Dendritic cell treated with granulocyte-macrophage colony-stimulating factor and Interleukin-4, amounts not matched to agents 40 ng/mL and 50 ng/mL, for 4 days (primary cell): ENCODE measurements around the gene TACSTD2.
A peak's percentile ranks its signal among the peaks of the same experiment; 100 is the strongest.
"Not testable (repeated sequence)": the region's sequence is repeated elsewhere in the genome, so short reads cannot be mapped to it uniquely, and the experiment has no call there.

ENCODE experiments used
- H3K27ac Mint-ChIP-seq: one replicate; pipeline ENCODE4 v1.8.0; 2022; ENCODE audit warnings: mild to moderate bottlenecking, mixed read lengths
- H3K27me3 Mint-ChIP-seq: one replicate; pipeline ENCODE4 v1.8.0; 2022; ENCODE audit warnings: mild to moderate bottlenecking, mixed read lengths
- H3K36me3 Mint-ChIP-seq: one replicate; pipeline ENCODE4 v1.8.0; 2022; ENCODE audit warnings: low read depth, mixed read lengths
- H3K4me1 Mint-ChIP-seq: one replicate; pipeline ENCODE4 v1.8.0; 2022; ENCODE audit warnings: low read depth, mixed read lengths
- H3K4me3 Mint-ChIP-seq: one replicate; pipeline ENCODE4 v1.8.0; 2022; ENCODE audit warnings: mild to moderate bottlenecking, moderate library complexity, mixed read lengths
- H3K9me3 Mint-ChIP-seq: one replicate; pipeline ENCODE4 v1.8.0; 2022; ENCODE audit warnings: mixed read lengths
- intact Hi-C: fragments of 100-400 bp; cut with micrococcal nuclease; formaldehyde crosslinking; loops from one replicate; pipeline ENCODE4 v1.15.0; 2022

Gene TACSTD2

GRCh38 chr1:58576727-58577653, at the start of gene TACSTD2:
TACSTD2 (minus strand) TSS chr1:58577252; CDS start chr1:58577156, 96 bp downstream.
- Mint-ChIP-seq H3K27ac (peak within 1 kb of the TSS; percentile 60), H3K27me3 (peaks cover 67% of the 10 kb centered on the region)
- intact Hi-C loops = no loop called here

GRCh38 chr1:58626293-58626692, 49.2 kb upstream of the TACSTD2 start:
- no peak overlapping the region for H3K27ac Mint-ChIP-seq
- no peaks in the 10 kb centered on the region for H3K36me3 Mint-ChIP-seq
- H3K4me1 Mint-ChIP-seq = peaks cover 10% of the 10 kb centered on the region
- intact Hi-C loops = no loop called here
- H3K4me3 Mint-ChIP-seq = no peak overlapping the region
- H3K27me3 Mint-ChIP-seq = peaks cover 8% of the 10 kb centered on the region
- H3K9me3 Mint-ChIP-seq = peaks cover 6% of the 10 kb centered on the region

More at GRCh38 chr1:58576727-58577653, at the start of gene TACSTD2:
- H3K4me1 Mint-ChIP-seq = peaks cover 26% of the 10 kb centered on the region
- peak within 1 kb of the TSS; percentile 80 for H3K4me3 Mint-ChIP-seq
- H3K9me3 Mint-ChIP-seq = no peaks in the 10 kb centered on the region
- no peaks in the 10 kb centered on the region for H3K36me3 Mint-ChIP-seq

- not testable (repeated sequence) for H3K9me3 Mint-ChIP-seq, H3K27ac Mint-ChIP-seq, H3K27me3 Mint-ChIP-seq, H3K36me3 Mint-ChIP-seq, H3K4me3 Mint-ChIP-seq
- peaks cover 29% of the 10 kb centered on the region for H3K4me1 Mint-ChIP-seq
- intact Hi-C loops = loop anchor here (5.0 kb wide), 1 partner anchor 61 kb away; no protein-coding TSS in a partner anchor
Observed at GRCh38 chr1:58623259-58623658, 46.2 kb upstream of the TACSTD2 start.

GRCh38 chr1:58622571-58622970, 45.5 kb upstream of the TACSTD2 start:
- Mint-ChIP-seq H3K9me3 (no peaks in the 10 kb centered on the region), H3K4me3 (no peak overlapping the region), H3K27me3 (peaks cover 8% of the 10 kb centered on the region), H3K4me1 (peaks cover 36% of the 10 kb centered on the region), H3K27ac (no peak overlapping the region), H3K36me3 (no peaks in the 10 kb centered on the region)
- intact Hi-C loops = loop anchor here (5.0 kb wide), 1 partner anchor 60 kb away; no protein-coding TSS in a partner anchor

GRCh38 chr1:58621391-58621790, 44.3 kb upstream of the TACSTD2 start:
- intact Hi-C loops = loop anchor here (5.0 kb wide), 1 partner anchor 59 kb away; no protein-coding TSS in a partner anchor
- H3K9me3 Mint-ChIP-seq = no peaks in the 10 kb centered on the region
- H3K27me3 Mint-ChIP-seq = peaks cover 11% of the 10 kb centered on the region
- H3K4me3 Mint-ChIP-seq = no peak overlapping the region
- H3K4me1 Mint-ChIP-seq = peaks cover 44% of the 10 kb centered on the region
- H3K36me3 Mint-ChIP-seq = no peaks in the 10 kb centered on the region
- H3K27ac Mint-ChIP-seq = no peak overlapping the region

- H3K9me3 Mint-ChIP-seq = no peaks in the 10 kb centered on the region
- no peak overlapping the region for H3K4me3 Mint-ChIP-seq
- H3K27ac Mint-ChIP-seq = peak overlapping the region; percentile 62
- H3K27me3 Mint-ChIP-seq = peaks cover 13% of the 10 kb centered on the region
- intact Hi-C loops = loop anchor here (5.0 kb wide), 1 partner anchor 59 kb away; no protein-coding TSS in a partner anchor
- no peaks in the 10 kb centered on the region for H3K36me3 Mint-ChIP-seq
- peaks cover 44% of the 10 kb centered on the region for H3K4me1 Mint-ChIP-seq
Observed at GRCh38 chr1:58620926-58621325, 43.9 kb upstream of the TACSTD2 start.

GRCh38 chr1:58620259-58620658, 43.2 kb upstream of the TACSTD2 start:
- intact Hi-C loops = loop anchor here (5.0 kb wide), 1 partner anchor 58 kb away; no protein-coding TSS in a partner anchor
- Mint-ChIP-seq H3K36me3 (no peaks in the 10 kb centered on the region), H3K27me3 (peaks cover 9% of the 10 kb centered on the region), H3K9me3 (no peaks in the 10 kb centered on the region), H3K4me3 (no peak overlapping the region), H3K27ac (peak overlapping the region; percentile 62), H3K4me1 (peaks cover 44% of the 10 kb centered on the region)

GRCh38 chr1:58619286-58620054, 42.4 kb upstream of the TACSTD2 start:
- H3K36me3 Mint-ChIP-seq = no peaks in the 10 kb centered on the region
- intact Hi-C loops = loop anchor here (5.0 kb wide), 2 partner anchors 37 to 57 kb away; no protein-coding TSS in a partner anchor
- peak overlapping the region; percentile 62 for H3K27ac Mint-ChIP-seq
- H3K9me3 Mint-ChIP-seq = no peaks in the 10 kb centered on the region
- H3K4me1 Mint-ChIP-seq = peaks cover 44% of the 10 kb centered on the region
- peaks cover 8% of the 10 kb centered on the region for H3K27me3 Mint-ChIP-seq
- H3K4me3 Mint-ChIP-seq = no peak overlapping the region

GRCh38 chr1:58618303-58618702, 41.3 kb upstream of the TACSTD2 start:
- H3K36me3 Mint-ChIP-seq = no peaks in the 10 kb centered on the region
- H3K4me3 Mint-ChIP-seq = no peak overlapping the region
- H3K4me1 Mint-ChIP-seq = peaks cover 48% of the 10 kb centered on the region
- H3K27me3 Mint-ChIP-seq = peaks cover 5% of the 10 kb centered on the region
- H3K9me3 Mint-ChIP-seq = no peaks in the 10 kb centered on the region
- intact Hi-C loops = loop anchor here (5.0 kb wide), 1 partner anchor 36 kb away; no protein-coding TSS in a partner anchor
- H3K27ac Mint-ChIP-seq = peak overlapping the region; percentile 68

GRCh38 chr1:58611861-58612385, 34.9 kb upstream of the TACSTD2 start:
- Mint-ChIP-seq H3K4me3 (no peak overlapping the region), H3K27ac (no peak overlapping the region), H3K36me3 (no peaks in the 10 kb centered on the region), H3K27me3 (peaks cover 8% of the 10 kb centered on the region), H3K9me3 (peaks cover 11% of the 10 kb centered on the region), H3K4me1 (peaks cover 11% of the 10 kb centered on the region)
- intact Hi-C loops = no loop called here

GRCh38 chr1:58608945-58609344, 31.9 kb upstream of the TACSTD2 start:
- H3K27me3 Mint-ChIP-seq = peaks cover 2% of the 10 kb centered on the region
- peaks cover 38% of the 10 kb centered on the region for H3K9me3 Mint-ChIP-seq
- no peaks in the 10 kb centered on the region for H3K36me3 Mint-ChIP-seq
- no peak overlapping the region for H3K4me3 Mint-ChIP-seq
- peaks cover 7% of the 10 kb centered on the region for H3K4me1 Mint-ChIP-seq
- H3K27ac Mint-ChIP-seq = no peak overlapping the region
- intact Hi-C loops = no loop called here

GRCh38 chr1:58608297-58608696, 31.2 kb upstream of the TACSTD2 start:
- no peaks in the 10 kb centered on the region for H3K36me3 Mint-ChIP-seq
- intact Hi-C loops = no loop called here
- H3K9me3 Mint-ChIP-seq = peaks cover 43% of the 10 kb centered on the region
- no peak overlapping the region for H3K27ac Mint-ChIP-seq
- H3K27me3 Mint-ChIP-seq = peaks cover 2% of the 10 kb centered on the region
- H3K4me3 Mint-ChIP-seq = no peak overlapping the region
- H3K4me1 Mint-ChIP-seq = peaks cover 5% of the 10 kb centered on the region

- Mint-ChIP-seq H3K4me1 (peaks cover 5% of the 10 kb centered on the region), H3K27me3 (peaks cover 2% of the 10 kb centered on the region), H3K36me3 (no peaks in the 10 kb centered on the region), H3K4me3 (no peak overlapping the region), H3K27ac (no peak overlapping the region), H3K9me3 (peaks cover 41% of the 10 kb centered on the region)
- intact Hi-C loops = no loop called here
Observed at GRCh38 chr1:58607391-58607790, 30.3 kb upstream of the TACSTD2 start.
